Measurements from ENCODE around the gene RELA. TPM values are rescaled to one million over a fixed set of nuclear protein-coding genes. Genes with fewer than 3 reads are reported as not detected.
A peak's percentile ranks its signal among the peaks of the same experiment; 100 is the strongest.

RELA gene
- total RNA-seq, 1 experiment from 2014 or later: 54.9 TPM

- Mint-ChIP-seq H3K9me3 (ENCODE audit: unreplicated experiment) (no peaks in the 10 kb centered on the region), H3K27ac (ENCODE audit: unreplicated experiment) (no peak overlapping the region), H3K27me3 (ENCODE audit: insufficient read depth, unreplicated experiment) (no peaks in the 10 kb centered on the region), H3K4me3 (ENCODE audit: unreplicated experiment) (no peak overlapping the region), H3K36me3 (ENCODE audit: insufficient read depth, unreplicated experiment) (peaks cover 76% of the 10 kb centered on the region), H3K4me1 (ENCODE audit: low read depth, unreplicated experiment) (peaks cover 8% of the 10 kb centered on the region)
- Histone ChIP-seq H3K4me1 (0 out of 2 replicates have a peak, but pooled peaks cover 6% of the 10 kb centered on the region), H3K36me3 (ENCODE audit: control insufficient read depth, insufficient read depth, low read length) (peaks cover 4% of the 10 kb centered on the region), H3K4me3 (ENCODE audit: low read depth, low read length) (no peak overlapping the region), H3K9me3 (no peaks in the 10 kb centered on the region), H3K27me3 (replicated peaks; ENCODE audit: control insufficient read depth, insufficient read depth, low read length) (no peaks in the 10 kb centered on the region)
- intact Hi-C loops (cut with micrococcal nuclease; ENCODE audit: unreplicated experiment): no loop called here
- no peak for TF ChIP-seq CTCF (IDR thresholded peaks at IDR 0.05; ENCODE audit: insufficient read depth in 1 of 2, low read depth in 1 of 2, low read length in 1 of 2, severe bottlenecking in 1 of 2, unreplicated experiment in 1 of 2)
- POLR2A ChIA-PET: no interaction called here
- CTCF ChIA-PET: no interaction called here
- no TSS peak for BruUV-seq (replicated peaks)
- no peak for DNase-seq
These were observed 44.0 kb downstream of the RELA start for GRCh38 chr11:65618763-65619162.

GRCh38 chr11:65617990-65618751, 44.5 kb downstream of the RELA start:
- TF ChIP-seq CTCF (IDR thresholded peaks at IDR 0.05; ENCODE audit: insufficient read depth in 1 of 2, low read depth in 1 of 2, low read length in 1 of 2, severe bottlenecking in 1 of 2, unreplicated experiment in 1 of 2): no peak
- BruUV-seq (replicated peaks): no TSS peak
- Mint-ChIP-seq H3K9me3 (ENCODE audit: unreplicated experiment) (no peaks in the 10 kb centered on the region), H3K27ac (ENCODE audit: unreplicated experiment) (no peak overlapping the region), H3K4me3 (ENCODE audit: unreplicated experiment) (no peak overlapping the region), H3K4me1 (ENCODE audit: low read depth, unreplicated experiment) (peaks cover 8% of the 10 kb centered on the region), H3K27me3 (ENCODE audit: insufficient read depth, unreplicated experiment) (no peaks in the 10 kb centered on the region), H3K36me3 (ENCODE audit: insufficient read depth, unreplicated experiment) (peaks cover 73% of the 10 kb centered on the region)
- intact Hi-C loops (cut with micrococcal nuclease; ENCODE audit: unreplicated experiment): no loop called here
- Histone ChIP-seq H3K4me3 (ENCODE audit: low read depth, low read length) (no peak overlapping the region), H3K9me3 (no peaks in the 10 kb centered on the region), H3K36me3 (ENCODE audit: control insufficient read depth, insufficient read depth, low read length) (peaks cover 4% of the 10 kb centered on the region), H3K27me3 (replicated peaks; ENCODE audit: control insufficient read depth, insufficient read depth, low read length) (no peaks in the 10 kb centered on the region), H3K4me1 (peaks cover 8% of the 10 kb centered on the region)
- POLR2A ChIA-PET: no interaction called here
- CTCF ChIA-PET: no interaction called here
- no peak for DNase-seq

- no peak for TF ChIP-seq CTCF (IDR thresholded peaks at IDR 0.05; ENCODE audit: insufficient read depth in 1 of 2, low read depth in 1 of 2, low read length in 1 of 2, severe bottlenecking in 1 of 2, unreplicated experiment in 1 of 2)
- H3K36me3 Mint-ChIP-seq (ENCODE audit: insufficient read depth, unreplicated experiment): peaks cover 69% of the 10 kb centered on the region
- Histone ChIP-seq H3K36me3 (ENCODE audit: control insufficient read depth, insufficient read depth, low read length) (peaks cover 6% of the 10 kb centered on the region), H3K4me3 (ENCODE audit: low read depth, low read length) (peak overlapping the region; percentile 85), H3K9me3 (no peaks in the 10 kb centered on the region), H3K27me3 (replicated peaks; ENCODE audit: control insufficient read depth, insufficient read depth, low read length) (no peaks in the 10 kb centered on the region), H3K4me1 (peaks cover 17% of the 10 kb centered on the region)
- H3K4me3 Mint-ChIP-seq (ENCODE audit: unreplicated experiment): peak overlapping the region; percentile 96
- H3K27me3 Mint-ChIP-seq (ENCODE audit: insufficient read depth, unreplicated experiment): no peaks in the 10 kb centered on the region
- no peak for DNase-seq
- peak overlapping the region; percentile 96 for H3K27ac Mint-ChIP-seq (ENCODE audit: unreplicated experiment)
- BruUV-seq (replicated peaks): no TSS peak
- intact Hi-C loops (cut with micrococcal nuclease; ENCODE audit: unreplicated experiment): no loop called here
- CTCF ChIA-PET: no interaction called here
- H3K9me3 Mint-ChIP-seq (ENCODE audit: unreplicated experiment): no peaks in the 10 kb centered on the region
- H3K4me1 Mint-ChIP-seq (ENCODE audit: low read depth, unreplicated experiment): peaks cover 12% of the 10 kb centered on the region
- POLR2A ChIA-PET: no interaction called here
These were observed 45.4 kb downstream of the RELA start for GRCh38 chr11:65617136-65617850.
